IPS-15b (cell line): ENCODE data around the gene CEBPE.

Experiments
- H3K27me3 ChIP-seq: one replicate; pipeline ENCODE4 v1.6.1; 2013; ENCODE audit warnings: low read length; ENCODE audit not compliant: control insufficient read depth, insufficient read depth
- H3K36me3 ChIP-seq: one replicate; pipeline ENCODE4 v1.6.1; 2013; ENCODE audit warnings: low read length; ENCODE audit not compliant: control insufficient read depth, insufficient read depth
- H3K4me1 ChIP-seq: one replicate; pipeline ENCODE4 v1.6.1; 2013; ENCODE audit warnings: mild to moderate bottlenecking, low read length; ENCODE audit not compliant: control insufficient read depth, insufficient read depth
- H3K4me3 ChIP-seq: one replicate; pipeline ENCODE4 v1.5.1; 2013; ENCODE audit warnings: low read depth, low read length
- H3K9ac ChIP-seq: one replicate; pipeline ENCODE4 v1.6.1; 2013; ENCODE audit warnings: low read depth, mild to moderate bottlenecking, low read length
- H3K9me3 ChIP-seq: one replicate; pipeline ENCODE4 v1.6.1; 2013; ENCODE audit warnings: mild to moderate bottlenecking, low read length; ENCODE audit not compliant: control insufficient read depth, insufficient read depth

CEBPE gene

DNA sequence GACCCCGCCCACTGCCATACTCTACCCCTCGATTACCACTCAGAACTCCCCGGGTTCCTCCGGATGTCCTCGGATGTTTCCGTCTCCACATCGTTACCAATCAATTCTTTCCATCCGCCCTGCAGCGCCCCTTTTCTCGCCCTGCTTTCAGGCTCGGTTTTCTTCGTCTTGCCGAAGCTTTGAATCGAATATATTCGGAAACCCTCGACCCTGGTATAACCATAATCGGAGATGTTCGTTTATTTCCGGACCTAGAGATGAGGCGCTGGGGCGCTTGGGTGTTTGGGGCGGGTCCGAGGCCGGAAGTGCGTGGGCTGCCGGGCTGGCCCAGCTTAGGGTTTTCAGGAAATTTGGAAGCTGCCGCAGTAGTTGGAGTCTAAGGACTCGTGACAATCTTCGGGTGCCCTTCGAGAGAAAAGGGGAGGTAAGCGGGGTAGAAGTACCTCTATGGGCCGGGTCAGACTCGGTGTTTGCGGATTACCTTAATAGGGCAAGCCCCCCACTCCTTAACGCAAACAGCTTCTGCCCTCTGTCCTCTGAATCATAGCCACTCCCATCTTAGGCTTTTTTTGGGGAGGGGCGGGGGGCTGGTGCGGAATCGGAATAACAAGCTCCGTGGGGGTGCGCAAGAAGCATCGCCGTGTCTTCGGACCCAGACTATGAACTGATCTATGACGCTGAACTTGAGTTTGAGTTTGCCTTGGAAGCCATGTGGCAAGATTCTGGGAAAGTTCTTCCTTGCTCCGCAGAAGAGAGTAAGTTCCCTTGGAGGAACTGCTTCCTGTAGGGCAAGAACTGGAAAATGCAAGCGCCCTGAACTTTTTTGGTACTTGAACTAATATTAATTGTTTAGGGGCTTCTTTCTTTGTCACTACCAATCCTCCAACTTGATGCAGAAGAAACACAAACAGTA, 23.6 kb downstream of the CEBPE start, which contains the start of gene C14orf119:
TSS of gene C14orf119 (plus strand) at position 310 of the 913 bp plus-strand sequence. CDS start 2,154 bp downstream, outside the sequence.
- H3K9ac ChIP-seq, result peak within 1 kb of the TSS; percentile 98
- peak within 1 kb of the TSS; percentile 96 for H3K4me3 ChIP-seq
- H3K9me3 ChIP-seq, result no peaks in the 10 kb centered on the region
- no peaks in the 10 kb centered on the region for H3K27me3 ChIP-seq
- H3K36me3 ChIP-seq, result peaks cover 12% of the 10 kb centered on the region
- no peaks in the 10 kb centered on the region for H3K4me1 ChIP-seq

DNA sequence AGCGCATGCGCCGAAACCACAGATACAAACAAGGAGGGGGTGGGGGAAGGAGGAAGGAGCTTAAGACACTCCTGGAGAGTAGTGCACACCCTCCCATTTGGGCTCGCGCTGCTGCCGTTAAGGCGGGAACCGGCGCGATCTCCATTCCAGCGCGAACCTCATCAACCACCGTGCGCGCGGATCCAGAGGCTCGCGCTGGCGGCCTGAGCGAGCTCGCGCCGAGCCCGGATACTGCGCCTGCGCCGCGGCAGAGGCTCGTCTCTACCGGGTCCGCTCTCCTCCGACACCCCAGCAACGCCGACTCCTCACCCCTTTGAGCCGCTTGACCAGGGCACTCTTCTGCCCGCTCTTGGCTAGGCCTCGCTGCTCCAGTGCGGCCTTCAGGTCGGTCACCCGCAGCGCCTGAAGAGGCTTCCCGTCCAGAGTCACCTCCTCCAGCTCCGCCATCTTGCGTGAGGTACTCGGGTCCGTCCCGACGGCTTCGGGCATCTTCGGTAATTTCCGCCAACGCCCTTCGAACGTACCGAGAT, 24.3 kb downstream of the CEBPE start, which contains the start of gene ACIN1:
TSS of gene ACIN1 (minus strand) at position 471 of the 530 bp plus-strand sequence. CDS start at position 447, 24 bp downstream.
- H3K4me3 ChIP-seq, result peak within 1 kb of the TSS; percentile 96
- no peaks in the 10 kb centered on the region for H3K9me3 ChIP-seq
- H3K36me3 ChIP-seq, result peaks cover 19% of the 10 kb centered on the region
- H3K9ac ChIP-seq, result peak within 1 kb of the TSS; percentile 98
- no peaks in the 10 kb centered on the region for H3K27me3 ChIP-seq
- no peaks in the 10 kb centered on the region for H3K4me1 ChIP-seq

DNA sequence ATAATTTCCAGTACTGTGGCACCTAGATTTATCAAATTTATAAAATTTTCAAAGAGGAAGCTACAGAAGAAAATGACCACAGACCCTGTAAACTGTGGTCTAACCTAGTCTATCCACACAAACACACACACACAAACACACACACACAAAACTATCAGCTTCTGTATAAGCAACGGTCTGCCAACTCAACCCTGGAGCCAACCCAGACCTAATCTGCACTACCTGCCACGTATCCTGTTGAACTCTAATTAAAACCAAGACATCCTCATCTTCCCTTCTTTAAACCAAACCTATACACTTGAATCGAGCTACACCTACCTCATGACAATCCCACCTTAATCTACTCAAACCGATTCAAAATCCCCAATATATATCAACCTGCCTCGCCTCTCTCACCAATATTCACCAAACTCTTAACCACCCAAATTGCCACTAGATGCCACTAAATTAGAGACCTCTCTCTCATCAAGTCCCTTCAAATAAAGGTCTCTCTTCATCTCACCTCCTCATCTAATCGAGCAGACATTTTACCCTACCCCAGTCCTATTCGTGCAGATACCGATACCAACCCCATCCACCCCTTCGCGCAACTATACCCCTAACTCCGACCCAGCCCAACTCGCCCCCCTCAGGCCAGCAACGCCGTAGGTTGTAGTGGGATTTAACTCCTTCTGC, 24.9 kb downstream of the CEBPE start:
- H3K9ac ChIP-seq, result peak overlapping the region; percentile 98
- peaks cover 23% of the 10 kb centered on the region for H3K36me3 ChIP-seq
- H3K4me1 ChIP-seq, result no peaks in the 10 kb centered on the region
- no peaks in the 10 kb centered on the region for H3K9me3 ChIP-seq
- H3K4me3 ChIP-seq, result peak overlapping the region; percentile 96
- no peaks in the 10 kb centered on the region for H3K27me3 ChIP-seq

DNA sequence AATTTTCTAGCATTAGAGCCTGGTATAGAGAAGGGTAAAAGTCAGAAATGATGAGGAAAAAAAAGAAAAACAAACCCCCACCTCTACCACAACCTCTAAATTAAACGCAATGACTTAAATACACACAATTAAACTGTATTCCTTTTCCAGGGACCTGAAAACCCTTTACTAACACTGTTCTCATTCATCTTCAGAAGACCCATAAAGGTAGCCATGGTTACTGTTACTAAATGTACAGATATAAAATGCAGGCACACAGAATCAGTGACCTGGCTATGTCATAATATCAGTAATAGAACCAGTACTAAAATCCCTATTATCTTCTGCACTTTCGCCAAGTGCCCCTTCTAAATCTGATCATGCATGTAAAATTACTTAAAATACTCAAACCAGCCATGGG, 25.5 kb downstream of the CEBPE start:
- no peaks in the 10 kb centered on the region for H3K9me3 ChIP-seq
- peak overlapping the region; percentile 96 for H3K4me3 ChIP-seq
- H3K9ac ChIP-seq, result peak overlapping the region; percentile 98
- H3K27me3 ChIP-seq, result no peaks in the 10 kb centered on the region
- peaks cover 23% of the 10 kb centered on the region for H3K36me3 ChIP-seq
- H3K4me1 ChIP-seq, result no peaks in the 10 kb centered on the region

DNA sequence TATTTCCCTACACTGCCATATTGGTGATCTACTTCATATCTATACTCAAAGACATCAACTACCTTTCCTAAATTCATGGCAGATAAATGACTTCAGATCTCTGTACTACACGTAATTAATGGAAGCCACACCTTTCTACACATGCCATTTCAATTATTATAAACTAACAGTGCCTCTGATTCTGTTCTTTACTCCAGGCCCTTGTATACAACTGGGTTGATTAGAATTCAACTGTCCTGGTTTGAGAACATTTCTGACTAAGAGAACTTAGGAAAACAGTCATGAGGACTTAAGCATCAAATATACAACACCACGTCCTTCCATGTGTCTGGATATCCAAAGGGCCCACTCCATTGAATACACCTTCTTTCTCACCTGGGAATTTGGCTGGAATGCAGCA, 26.0 kb downstream of the CEBPE start:
- no peak overlapping the region for H3K4me3 ChIP-seq
- no peaks in the 10 kb centered on the region for H3K27me3 ChIP-seq
- H3K36me3 ChIP-seq, result peaks cover 25% of the 10 kb centered on the region
- H3K9ac ChIP-seq, result no peak overlapping the region
- H3K4me1 ChIP-seq, result no peaks in the 10 kb centered on the region
- H3K9me3 ChIP-seq, result no peaks in the 10 kb centered on the region

DNA sequence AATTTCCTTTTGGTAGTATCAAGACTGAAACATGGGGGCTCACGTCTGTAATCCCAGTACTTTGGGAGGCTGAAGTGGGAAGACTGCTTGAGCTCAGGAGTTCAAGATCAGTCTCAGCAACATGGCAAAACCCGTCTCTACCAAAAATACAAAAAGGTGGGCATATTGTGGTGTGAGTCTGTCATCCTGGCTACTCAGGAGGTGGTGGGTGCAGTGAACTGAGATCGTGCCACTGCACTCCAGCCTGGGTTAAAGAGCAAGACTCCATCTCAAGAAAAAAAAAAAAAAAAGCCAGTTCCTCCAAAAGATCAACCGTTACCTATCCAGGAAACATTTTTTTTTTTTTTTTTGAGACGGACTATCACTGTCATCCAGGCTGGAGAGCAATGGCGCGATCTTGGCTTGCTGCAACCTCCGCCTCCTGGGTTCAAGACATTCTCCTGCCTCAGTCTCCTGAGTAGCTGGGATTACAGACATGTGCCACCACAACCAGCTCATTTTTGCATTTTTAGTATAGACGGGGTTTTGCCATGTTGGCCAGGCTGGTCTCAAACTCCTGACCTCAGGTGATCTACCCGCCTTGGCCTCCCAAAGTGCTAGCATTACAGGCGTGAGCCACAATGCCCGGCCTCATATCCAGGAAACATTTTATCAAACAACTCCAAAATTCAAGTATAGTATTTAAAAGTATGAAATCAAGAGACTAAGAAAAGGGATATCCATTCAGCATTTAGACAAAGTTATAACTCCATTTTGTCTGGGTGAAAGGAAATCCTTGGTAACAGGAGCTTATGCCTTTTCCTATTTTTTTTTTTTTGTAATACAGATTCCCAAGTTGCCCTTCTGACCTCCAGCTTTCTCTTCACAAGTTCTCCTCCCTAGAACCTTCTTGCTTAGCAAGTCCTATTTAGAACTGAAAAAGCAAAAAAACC, 27.5 kb downstream of the CEBPE start:
- H3K9me3 ChIP-seq, result no peaks in the 10 kb centered on the region
- H3K36me3 ChIP-seq, result peaks cover 25% of the 10 kb centered on the region
- H3K9ac ChIP-seq, result no peak overlapping the region
- H3K4me1 ChIP-seq, result no peaks in the 10 kb centered on the region
- H3K4me3 ChIP-seq, result no peak overlapping the region
- H3K27me3 ChIP-seq, result no peaks in the 10 kb centered on the region

DNA sequence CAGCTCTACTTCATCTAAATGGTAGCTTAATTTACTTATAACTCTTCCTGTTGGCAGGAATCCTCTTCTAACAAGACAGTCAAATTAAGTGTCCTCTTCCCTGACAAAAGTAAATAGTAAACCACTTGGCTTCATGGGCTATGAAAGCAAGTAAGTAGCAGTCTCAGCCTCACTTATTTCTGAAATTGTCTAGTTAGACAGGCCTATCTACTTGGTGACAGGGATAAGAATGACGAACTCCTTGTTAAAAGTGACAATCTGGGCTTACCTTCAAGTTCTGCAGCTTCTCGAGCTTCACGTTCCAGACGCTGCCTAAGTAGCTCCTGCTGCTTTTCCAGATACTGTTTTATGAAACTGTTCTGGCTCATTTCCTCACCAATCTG, 28.8 kb downstream of the CEBPE start:
- Histone ChIP-seq H3K9me3 (no peaks in the 10 kb centered on the region), H3K36me3 (peaks cover 25% of the 10 kb centered on the region)

DNA sequence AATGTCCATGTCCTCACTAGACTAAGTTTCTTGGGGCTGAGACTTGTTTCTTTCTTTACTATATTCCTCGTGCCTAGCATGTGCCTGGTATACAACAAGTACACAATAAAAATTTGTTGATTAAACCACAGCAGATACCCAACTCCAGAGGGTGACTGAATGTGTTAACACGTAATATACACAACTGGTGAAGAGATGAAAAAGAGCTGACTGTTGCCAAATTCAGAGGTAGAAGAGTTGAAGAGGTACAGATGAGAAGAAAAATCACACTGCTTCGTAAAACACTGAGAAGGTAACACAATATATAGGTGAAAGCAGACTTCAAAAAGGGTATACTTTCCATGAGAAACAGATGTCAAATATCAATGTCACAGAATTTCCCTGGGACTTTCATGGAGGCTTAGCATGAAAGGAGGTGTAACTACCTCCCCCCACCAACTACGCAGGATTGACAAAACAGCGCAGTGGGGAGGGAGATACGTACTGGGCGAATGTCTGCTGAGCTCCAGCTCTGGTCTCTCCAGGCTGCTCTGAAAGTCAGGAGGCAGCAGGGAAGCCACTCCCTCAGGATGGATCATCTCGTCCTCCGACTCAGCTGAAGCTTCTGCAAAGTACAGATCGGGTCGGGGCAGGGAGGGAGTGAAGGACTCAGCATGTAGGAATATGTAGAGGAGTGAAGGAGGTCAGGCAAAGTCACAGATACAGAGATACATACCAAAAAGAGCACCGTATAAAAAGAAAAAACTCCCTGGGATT, 29.4 kb downstream of the CEBPE start:
- H3K27me3 ChIP-seq, result no peaks in the 10 kb centered on the region
- no peak overlapping the region for H3K4me3 ChIP-seq
- H3K36me3 ChIP-seq, result peaks cover 25% of the 10 kb centered on the region
- H3K9me3 ChIP-seq, result no peaks in the 10 kb centered on the region
- no peak overlapping the region for H3K9ac ChIP-seq
- no peaks in the 10 kb centered on the region for H3K4me1 ChIP-seq

More for the DNA sequence above, 28.8 kb downstream of the CEBPE start:
- Histone ChIP-seq H3K9ac (no peak overlapping the region), H3K27me3 (no peaks in the 10 kb centered on the region), H3K4me1 (no peaks in the 10 kb centered on the region), H3K4me3 (no peak overlapping the region)

DNA sequence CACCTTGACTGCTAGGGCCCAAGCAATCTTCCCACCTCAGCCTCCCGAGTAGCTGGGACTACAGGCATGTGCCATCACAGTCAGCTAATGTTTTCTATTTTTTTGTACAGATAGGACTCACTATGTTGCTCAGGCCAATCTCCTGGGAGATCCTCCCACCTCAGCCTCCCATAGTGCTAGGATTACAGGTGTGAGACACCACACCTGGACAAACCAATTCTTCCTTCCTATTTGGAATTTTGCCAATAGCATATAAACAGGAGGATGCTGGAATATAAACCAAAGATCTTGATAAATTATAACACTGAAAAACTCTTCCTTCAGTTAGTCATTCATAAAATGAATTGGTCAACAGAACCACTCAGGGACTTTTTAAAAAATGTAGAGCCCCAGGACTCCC, 32.5 kb downstream of the CEBPE start:
- Histone ChIP-seq H3K9ac (no peak overlapping the region), H3K9me3 (no peaks in the 10 kb centered on the region), H3K4me3 (no peak overlapping the region), H3K4me1 (no peaks in the 10 kb centered on the region), H3K36me3 (peaks cover 22% of the 10 kb centered on the region), H3K27me3 (no peaks in the 10 kb centered on the region)

DNA sequence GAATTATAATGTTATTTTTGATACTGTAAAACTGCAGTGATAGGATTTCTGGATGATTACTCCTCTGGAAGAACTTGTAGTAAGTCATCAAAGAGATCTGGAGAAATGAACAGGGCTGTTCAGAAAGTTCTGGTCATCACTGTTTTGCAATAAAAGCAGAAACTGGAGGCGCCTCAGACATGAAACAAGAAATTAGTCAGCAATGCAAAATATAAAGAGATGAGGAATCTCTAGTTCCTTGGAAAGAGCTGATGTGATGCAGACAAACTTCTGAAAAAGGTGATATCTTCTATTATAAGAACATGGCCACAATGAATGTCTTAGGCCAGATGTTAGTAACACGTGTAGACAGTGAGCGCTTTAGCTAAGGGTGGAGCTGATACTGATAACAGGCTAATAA, 33.6 kb downstream of the CEBPE start:
- H3K36me3 ChIP-seq, result peaks cover 19% of the 10 kb centered on the region

More for the DNA sequence above, 33.6 kb downstream of the CEBPE start:
- Histone ChIP-seq H3K9ac (no peak overlapping the region), H3K9me3 (no peaks in the 10 kb centered on the region), H3K27me3 (no peaks in the 10 kb centered on the region), H3K4me1 (no peaks in the 10 kb centered on the region), H3K4me3 (no peak overlapping the region)
